ENCODE measurements around the gene CTU1. TPM values are rescaled to one million over a fixed set of nuclear protein-coding genes. Genes with fewer than 3 reads are reported as not detected.
A peak's percentile ranks its signal among the peaks of the same experiment; 100 is the strongest.

The CTU1 gene
- total RNA-seq, 2 donors from 2014 or later: 4.6 to 5.6 TPM

- no peak for DNase-seq
- ATAC-seq: no peak
- intact Hi-C loops (cut with DNase I, micrococcal nuclease): no loop called here
Measured at GRCh38 chr19:51135986-51136762, 28.0 kb upstream of the CTU1 start.

GRCh38 chr19:51135004-51135403, 26.8 kb upstream of the CTU1 start:
- ATAC-seq: no peak
- intact Hi-C loops (cut with DNase I, micrococcal nuclease): no loop called here
- no peak for DNase-seq

DNA sequence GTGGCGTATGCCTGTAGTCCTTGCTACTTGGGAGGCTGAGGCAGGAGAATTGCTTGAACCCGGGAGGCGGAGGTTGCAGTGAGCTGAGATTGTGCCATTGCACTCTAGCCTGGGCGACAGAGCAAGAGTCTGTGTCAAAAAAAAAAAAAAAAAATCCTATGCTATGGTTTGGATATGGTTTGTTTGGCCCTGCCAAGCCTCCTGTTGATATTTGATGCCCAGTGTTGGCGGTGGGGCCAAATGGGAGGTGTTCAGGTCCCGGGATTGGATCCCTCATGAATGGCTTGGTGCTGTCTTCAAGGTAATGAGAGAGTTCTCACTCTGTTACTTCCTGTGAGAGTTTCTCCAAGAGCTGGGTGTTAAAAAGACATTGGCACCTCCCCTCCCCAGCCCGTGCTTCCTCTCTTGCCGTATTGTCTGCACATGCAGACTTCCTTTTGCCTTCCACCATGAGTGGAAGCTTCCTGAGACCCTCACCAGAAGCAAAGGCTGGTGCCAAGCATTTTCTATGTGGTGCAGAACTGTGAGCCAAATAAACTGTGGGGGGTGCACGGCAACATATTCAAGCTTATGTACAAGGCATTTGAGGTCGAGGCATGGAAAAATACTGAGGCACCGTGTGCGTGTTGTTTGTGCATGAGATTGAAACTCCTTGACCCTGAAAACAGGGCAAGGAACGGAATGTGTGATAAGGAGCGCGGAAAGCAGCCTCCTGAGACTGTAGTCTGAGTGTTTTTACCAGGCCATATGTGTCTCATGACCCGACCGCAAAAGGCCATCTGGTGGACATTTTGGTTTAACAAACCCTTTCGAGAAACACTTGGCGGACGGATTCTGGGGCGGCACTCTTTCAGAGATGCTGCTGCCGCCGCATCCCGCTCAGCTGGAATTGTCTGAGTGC, 23.8 kb upstream of the CTU1 start:
- intact Hi-C loops (cut with DNase I, micrococcal nuclease): no loop called here
- DNase-seq (no peak), ATAC-seq (no peak)

DNA sequence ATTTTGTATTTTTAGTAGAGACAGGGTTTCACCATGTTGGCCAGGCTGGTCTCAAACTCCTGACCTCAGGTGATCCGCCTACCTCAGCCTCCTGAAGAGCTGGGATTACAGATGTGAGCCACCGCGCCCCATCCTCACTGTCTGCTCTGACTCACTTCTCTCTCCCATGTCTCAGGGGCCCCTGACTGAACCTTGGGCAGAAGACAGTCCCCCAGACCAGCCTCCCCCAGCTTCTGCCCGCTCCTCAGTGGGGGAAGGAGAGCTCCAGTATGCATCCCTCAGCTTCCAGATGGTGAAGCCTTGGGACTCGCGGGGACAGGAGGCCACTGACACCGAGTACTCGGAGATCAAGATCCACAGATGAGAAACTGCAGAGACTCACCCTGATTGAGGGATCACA, 21.5 kb upstream of the CTU1 start:
- intact Hi-C loops (cut with DNase I, micrococcal nuclease): no loop called here
- no peak for ATAC-seq
- DNase-seq: no peak

- ATAC-seq: peak; percentile 5
- no peak for DNase-seq
- intact Hi-C loops (cut with DNase I, micrococcal nuclease): no loop called here
Measured at GRCh38 chr19:51128227-51128626, 20.0 kb upstream of the CTU1 start.

DNA sequence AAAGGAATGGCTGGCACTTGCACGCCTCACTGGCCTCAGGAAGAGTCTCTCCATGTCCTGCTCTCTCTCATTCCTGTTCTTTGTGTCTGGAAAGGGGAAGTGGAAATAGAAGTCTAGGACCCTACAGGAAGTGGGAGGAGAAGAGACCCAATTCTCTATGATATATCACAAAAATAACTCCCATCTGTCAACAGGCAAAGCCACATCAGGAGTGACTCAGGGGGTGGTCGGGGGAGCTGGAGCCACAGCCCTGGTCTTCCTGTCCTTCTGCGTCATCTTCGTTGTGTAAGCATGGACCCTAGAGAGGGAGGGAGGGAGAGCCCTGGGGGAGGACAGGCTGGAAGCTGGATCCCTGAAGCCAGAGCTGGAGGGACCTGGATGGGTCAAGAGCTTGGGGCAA, 19.5 kb upstream of the CTU1 start:
- intact Hi-C loops (cut with DNase I, micrococcal nuclease): no loop called here
- no peak for ATAC-seq
- DNase-seq: peak in 1 of 2 donors; percentile 54

DNA sequence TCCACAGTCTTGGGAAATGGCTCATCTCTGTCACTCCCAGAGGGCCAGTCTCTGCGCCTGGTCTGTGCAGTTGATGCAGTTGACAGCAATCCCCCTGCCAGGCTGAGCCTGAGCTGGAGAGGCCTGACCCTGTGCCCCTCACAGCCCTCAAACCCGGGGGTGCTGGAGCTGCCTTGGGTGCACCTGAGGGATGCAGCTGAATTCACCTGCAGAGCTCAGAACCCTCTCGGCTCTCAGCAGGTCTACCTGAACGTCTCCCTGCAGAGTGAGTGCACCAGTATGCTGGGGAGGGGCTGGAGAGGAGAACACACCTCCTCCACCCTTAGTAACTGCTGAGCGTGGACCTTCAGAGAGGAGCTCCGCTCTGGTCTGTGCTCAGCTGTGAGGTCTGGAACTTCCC, 18.8 kb upstream of the CTU1 start:
- intact Hi-C loops (cut with DNase I, micrococcal nuclease): no loop called here
- DNase-seq (no peak), ATAC-seq (no peak)

DNA sequence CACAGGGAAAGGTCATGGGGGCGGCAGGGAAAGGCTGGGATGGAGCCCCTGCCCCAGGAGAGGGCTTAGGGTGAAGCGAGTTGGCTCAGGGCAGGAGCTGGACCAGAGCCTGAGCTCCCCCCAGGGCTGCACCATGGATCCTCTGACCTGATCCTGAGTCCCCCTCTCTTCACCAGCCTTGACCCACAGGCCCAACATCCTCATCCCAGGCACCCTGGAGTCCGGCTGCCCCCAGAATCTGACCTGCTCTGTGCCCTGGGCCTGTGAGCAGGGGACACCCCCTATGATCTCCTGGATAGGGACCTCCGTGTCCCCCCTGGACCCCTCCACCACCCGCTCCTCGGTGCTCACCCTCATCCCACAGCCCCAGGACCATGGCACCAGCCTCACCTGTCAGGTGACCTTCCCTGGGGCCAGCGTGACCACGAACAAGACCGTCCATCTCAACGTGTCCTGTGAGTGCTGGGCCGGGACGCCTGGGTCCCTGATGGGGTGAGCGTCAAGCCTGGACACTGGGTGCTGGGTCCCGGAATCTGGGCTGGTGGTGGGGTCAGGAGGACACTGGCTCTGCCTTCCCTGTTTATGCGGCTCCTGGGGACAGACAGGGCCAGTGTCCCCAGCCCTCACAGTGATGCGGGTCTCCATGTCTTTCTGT, 17.3 kb upstream of the CTU1 start:
- DNase-seq (no peak), ATAC-seq (no peak)
- intact Hi-C loops (cut with DNase I, micrococcal nuclease): no loop called here

- intact Hi-C loops (cut with DNase I, micrococcal nuclease): no loop called here
- ATAC-seq (no peak), DNase-seq (peak in 1 of 2 donors; percentile 26)
Measured at GRCh38 chr19:51124729-51125128, 16.5 kb upstream of the CTU1 start, which contains the start of gene SIGLEC9. TSS of gene SIGLEC9 (plus strand) at chr19:51124906. CDS start at chr19:51124975, 69 bp downstream.

GRCh38 chr19:51124216-51124615, 16.0 kb upstream of the CTU1 start:
- intact Hi-C loops (cut with DNase I, micrococcal nuclease): no loop called here
- DNase-seq (no peak), ATAC-seq (no peak)

- ATAC-seq (no peak), DNase-seq (no peak)
- intact Hi-C loops (cut with DNase I, micrococcal nuclease): no loop called here
Measured at GRCh38 chr19:51123802-51124201, 15.6 kb upstream of the CTU1 start.

GRCh38 chr19:51123381-51123800, 15.2 kb upstream of the CTU1 start:
- ATAC-seq (no peak), DNase-seq (no peak)
- intact Hi-C loops (cut with DNase I, micrococcal nuclease): no loop called here

GRCh38 chr19:51122112-51122981, 14.1 kb upstream of the CTU1 start:
- DNase-seq: no peak
- intact Hi-C loops (cut with DNase I, micrococcal nuclease): no loop called here

DNA sequence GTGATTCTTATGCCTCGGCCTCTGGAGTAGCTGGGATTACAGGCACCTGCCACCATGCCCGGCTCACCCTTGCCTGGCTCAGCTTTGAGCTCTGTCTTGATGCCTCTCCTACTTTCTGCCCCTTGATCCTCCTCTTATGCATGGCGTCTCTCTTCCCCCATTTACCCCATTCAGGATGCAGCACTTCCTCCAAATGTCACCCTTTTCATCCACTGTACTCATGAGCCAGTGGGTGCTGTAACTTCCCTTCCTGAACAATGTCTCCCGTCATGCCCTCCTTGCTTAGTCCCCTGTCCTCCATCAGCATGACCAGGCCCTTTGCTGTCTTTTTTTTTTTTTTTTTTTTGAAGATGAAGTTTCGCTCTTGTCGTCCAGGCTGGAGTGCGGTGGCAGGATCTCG, 13.0 kb upstream of the CTU1 start:
- ATAC-seq: no peak
- no peak for DNase-seq

More at GRCh38 chr19:51122112-51122981, 14.1 kb upstream of the CTU1 start:
- ATAC-seq: no peak

DNA sequence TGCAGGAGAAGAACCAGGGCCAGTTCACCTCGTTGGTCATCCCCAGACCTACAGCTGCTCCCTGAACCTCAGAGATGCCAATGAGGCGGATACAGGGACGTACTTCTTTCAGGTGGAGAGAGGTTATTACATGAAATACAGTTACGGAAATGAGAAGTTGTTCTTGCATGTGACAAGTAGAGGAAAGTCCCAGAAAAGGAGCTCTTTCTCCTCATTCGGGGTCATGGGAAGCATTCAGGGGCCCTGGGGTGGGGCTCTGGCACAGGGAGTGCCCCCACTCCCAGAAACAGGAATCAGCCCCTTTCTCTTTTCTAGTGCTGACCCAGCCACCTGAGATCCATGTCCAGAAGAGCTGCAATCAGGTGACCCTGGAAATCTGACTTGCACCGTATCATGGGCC, 12.0 kb upstream of the CTU1 start:
- intact Hi-C loops (cut with DNase I, micrococcal nuclease): no loop called here
- no peak for ATAC-seq
- DNase-seq: no peak

More for the DNA sequence above, 13.0 kb upstream of the CTU1 start:
- intact Hi-C loops (cut with DNase I, micrococcal nuclease): no loop called here

- DNase-seq (no peak), ATAC-seq (no peak)
- intact Hi-C loops (cut with DNase I, micrococcal nuclease): no loop called here
Measured at GRCh38 chr19:51119611-51120010, 11.4 kb upstream of the CTU1 start.

GRCh38 chr19:51119101-51119500, 10.9 kb upstream of the CTU1 start:
- ATAC-seq (no peak), DNase-seq (no peak)
- intact Hi-C loops (cut with DNase I, micrococcal nuclease): no loop called here

DNA sequence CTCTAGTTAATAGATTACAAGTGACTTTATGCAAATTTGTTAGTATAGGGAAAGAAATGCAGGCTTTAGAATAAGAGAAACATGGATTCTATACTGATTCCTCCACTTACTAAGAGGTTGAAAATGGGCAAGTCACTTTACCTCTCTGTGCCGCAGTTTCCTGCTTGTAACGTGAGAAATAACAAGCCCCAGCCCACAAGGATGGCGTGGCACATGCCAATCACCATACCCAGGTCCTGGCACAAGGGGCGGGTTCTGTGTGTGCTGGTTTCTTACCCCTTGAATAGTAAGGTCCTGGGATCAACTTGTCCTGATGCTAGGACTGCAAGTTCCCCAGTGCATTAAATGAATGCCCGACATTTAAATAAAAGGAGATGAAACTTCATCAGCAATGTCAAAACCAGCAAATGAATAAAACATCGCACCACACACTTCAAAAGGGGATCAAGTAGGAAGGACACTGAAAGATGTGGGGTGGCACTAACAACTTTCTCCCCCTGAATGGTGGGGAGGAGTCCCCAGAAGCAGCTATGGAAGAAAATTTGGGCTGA, 8.6 kb upstream of the CTU1 start:
- ATAC-seq (no peak), DNase-seq (no peak)
- intact Hi-C loops (cut with DNase I, micrococcal nuclease): no loop called here

All from left colon (tissue), 2 donors.